Panc1 (cell line): ENCODE measurements around the gene TMEM87B. TPM values are rescaled to one million over a fixed set of nuclear protein-coding genes. Genes with fewer than 3 reads are reported as not detected.
A peak's percentile ranks its signal among the peaks of the same experiment; 100 is the strongest.

Source experiments
- ATAC-seq: fragments of 200-7000 bp; cut with Tn5 transposase; 2 replicates; pipeline ENCODE4 v1.9.1; 2020; ENCODE audit warnings: mild to moderate bottlenecking, moderate library complexity
- BruUV-seq: library from RNA; stranded (reverse); fragments of 400-500 nt; replicated peaks from 2 replicates; lab custom pipeline; 2021; lab: Mats Ljungman, UMichigan
- CTCF ChIA-PET: fragments of 300-600 bp; sonication (Branson Sonifier 250); formaldehyde crosslinking; loops from one replicate; lab custom pipeline; 2022; ENCODE audit warnings: antibody characterized with exemption; lab: Charles Lee
- POLR2A ChIA-PET: fragments of 300-600 bp; sonication (Branson Sonifier 250); formaldehyde crosslinking; loops from one replicate; lab custom pipeline; 2022; ENCODE audit warnings: antibody characterized with exemption; lab: Charles Lee
- DNase-seq: peaks from one replicate; pipeline ENCODE4 v3.0.0-alpha.2; 2010; ENCODE audit warnings: low read depth, low spot score
- H3K27ac ChIP-seq: 2 replicates; pipeline ENCODE4 v1.5.1; 2011; ENCODE audit warnings: mild to moderate bottlenecking, low read length, inconsistent platforms
- H3K27me3 ChIP-seq: fragments of 200-500 bp; sonication (Bioruptor generic); 2 replicates; pipeline ENCODE4 v1.6.0; 2014; ENCODE audit warnings: low read length, inconsistent platforms; ENCODE audit not compliant: control insufficient read depth, insufficient read depth
- H3K36me3 ChIP-seq: fragments of 200-500 bp; sonication (Bioruptor generic); 2 replicates; pipeline ENCODE4 v1.5.1; 2014; ENCODE audit warnings: inconsistent platforms, mild to moderate bottlenecking, low read length, moderate library complexity; ENCODE audit not compliant: control insufficient read depth, insufficient read depth
- H3K4me1 ChIP-seq: 2 replicates; pipeline ENCODE4 v1.5.1; 2011; ENCODE audit warnings: inconsistent platforms, mild to moderate bottlenecking, low read length, moderate library complexity; ENCODE audit not compliant: control insufficient read depth, insufficient read depth
- H3K4me3 ChIP-seq, 2 experiments: 2 replicates each; pipeline ENCODE4 v1.5.1; 2011 to 2012; ENCODE audit warnings: low read depth in 2 of 2, low read length in 2 of 2, mild to moderate bottlenecking in 2 of 2, inconsistent platforms in 1 of 2, moderate library complexity in 1 of 2
- H3K9me3 ChIP-seq: fragments of 200-500 bp; sonication (Bioruptor generic); 2 replicates; pipeline ENCODE4 v1.5.1; 2014; ENCODE audit warnings: low read depth, mild to moderate bottlenecking, inconsistent platforms, low read length, moderate library complexity; ENCODE audit not compliant: control insufficient read depth, insufficient read depth
- CTCF ChIP-seq: fragments of 450-650 bp; IDR thresholded peaks from 2 replicates; pipeline ENCODE4 v1.5.1; 2017; ENCODE audit warnings: mild to moderate bottlenecking
- POLR2AphosphoS5 ChIP-seq: IDR thresholded peaks from 2 replicates; pipeline ENCODE4 v1.6.1; 2012; ENCODE audit warnings: mild to moderate bottlenecking, low read depth, low read length, moderate library complexity
- REST ChIP-seq, 2 experiments: IDR thresholded peaks; 2 replicates each; pipeline ENCODE4 v1.6.1; 2011 to 2012; ENCODE audit warnings: low read depth in 2 of 2, control low read depth in 1 of 2, low read length in 1 of 2, mild to moderate bottlenecking in 1 of 2, moderate library complexity in 1 of 2; ENCODE audit not compliant: insufficient read depth in 1 of 2
- SIN3A ChIP-seq: IDR thresholded peaks from 2 replicates; pipeline ENCODE4 v1.6.1; 2012; ENCODE audit warnings: low read depth, mild to moderate bottlenecking, low read length, moderate library complexity, borderline replicate concordance; ENCODE audit not compliant: insufficient read depth
- TCF7L2 ChIP-seq: IDR thresholded peaks from 2 replicates; pipeline ENCODE4 v1.6.1; 2011; ENCODE audit warnings: mild to moderate bottlenecking, low read depth, low read length, inconsistent platforms
- in situ Hi-C: cut with HindIII; loops from 2 replicates; pipeline ENCODE4 v1.10.0; 2016; ENCODE audit warnings: low sequenced_read_pairs, low pct_unique_long_range_greater_than_20kb
- intact Hi-C: fragments of 100-400 bp; cut with micrococcal nuclease; formaldehyde crosslinking; loops from one replicate; pipeline ENCODE4 v1.10.0; 2022; ENCODE audit not compliant: unreplicated experiment
- total RNA-seq: library from RNA; stranded (reverse); gene quantifications from one replicate; pipeline ENCODE4 v1.2.1, GENCODE V29; 2021; ENCODE audit not compliant: unreplicated experiment

The TMEM87B gene
- total RNA-seq, 1 experiment from 2014 or later: 22.8 TPM

- DNase-seq (no peak), ATAC-seq (no peak)
- intact Hi-C loops (no loop called here), in situ Hi-C loops (no loop called here)
- H3K9me3 ChIP-seq: no peaks in the 10 kb centered on the region
- H3K4me1 ChIP-seq: no peaks in the 10 kb centered on the region
- ChIA-PET CTCF (no interaction called here), POLR2A (interaction anchor here (0.6 kb wide), 1 partner anchor 22 kb away, joined by 3 read pairs; no protein-coding TSS in a partner anchor)
- TF ChIP-seq CTCF: no peak
- no peak for TF ChIP-seq SIN3A
- no peak for TF ChIP-seq TCF7L2
- no peak for TF ChIP-seq POLR2AphosphoS5
- TF ChIP-seq REST (IDR thresholded peaks at IDR 0.05; ENCODE audit: insufficient read depth in 1 of 2, low read depth in 2 of 2, low read length in 1 of 2): no peak
- H3K27me3 ChIP-seq: no peaks in the 10 kb centered on the region
- BruUV-seq: no TSS peak
- H3K4me3 ChIP-seq: no peak overlapping the region
- 0 out of 2 replicates have a peak, but pooled peaks cover 3% of the 10 kb centered on the region for H3K36me3 ChIP-seq
- H3K27ac ChIP-seq: no peak overlapping the region
Observed at GRCh38 chr2:112074506-112074905, 19.4 kb downstream of the TMEM87B start.

GRCh38 chr2:112075490-112076260, 20.6 kb downstream of the TMEM87B start:
- TF ChIP-seq TCF7L2: no peak
- TF ChIP-seq SIN3A: no peak
- TF ChIP-seq POLR2AphosphoS5: no peak
- no peak for TF ChIP-seq CTCF
- TF ChIP-seq REST (IDR thresholded peaks at IDR 0.05; ENCODE audit: insufficient read depth in 1 of 2, low read depth in 2 of 2, low read length in 1 of 2): no peak
- 0 out of 2 replicates have a peak, but pooled peaks cover 3% of the 10 kb centered on the region for H3K36me3 ChIP-seq
- no peak overlapping the region for H3K27ac ChIP-seq
- in situ Hi-C loops (no loop called here), intact Hi-C loops (no loop called here)
- H3K4me3 ChIP-seq: no peak overlapping the region
- no peak for DNase-seq
- ATAC-seq: peak; percentile 69
- BruUV-seq: no TSS peak
- H3K4me1 ChIP-seq: no peaks in the 10 kb centered on the region
- no peaks in the 10 kb centered on the region for H3K27me3 ChIP-seq
- POLR2A ChIA-PET: no interaction called here
- no peaks in the 10 kb centered on the region for H3K9me3 ChIP-seq
- CTCF ChIA-PET: no interaction called here
